Thyroid gland (tissue), 4 donors: ENCODE measurements around the gene CREBBP.

Experiments used
- CTCF ChIP-seq, 6 experiments: fragments of 200-600 bp in 3 of 6; fragments of 450-650 bp in 3 of 6; sonication (generic) in 3 of 6; IDR thresholded peaks; one replicate each; pipeline ENCODE4 v1.5.1; 2016 to 2019; ENCODE audit warnings: antibody characterized with exemption in 6 of 6, mild to moderate bottlenecking in 2 of 6, inconsistent platforms in 1 of 6, moderate library complexity in 1 of 6
- POLR2A ChIP-seq, 2 donors: fragments of 450-650 bp; IDR thresholded peaks; one replicate each; pipeline ENCODE4 v1.6.1; 2017; ENCODE audit warnings: antibody characterized with exemption in 2 of 2, mild to moderate bottlenecking in 2 of 2, moderate library complexity in 1 of 2

GRCh38 chr16:3889059-3889458, 8.5 kb upstream of the CREBBP start:
- no peak for TF ChIP-seq CTCF (IDR thresholded peaks at IDR 0.05)
- no peak for TF ChIP-seq POLR2A (IDR thresholded peaks at IDR 0.05)
